Measurements from ENCODE around the gene CHCHD6.

Gene CHCHD6

DNA sequence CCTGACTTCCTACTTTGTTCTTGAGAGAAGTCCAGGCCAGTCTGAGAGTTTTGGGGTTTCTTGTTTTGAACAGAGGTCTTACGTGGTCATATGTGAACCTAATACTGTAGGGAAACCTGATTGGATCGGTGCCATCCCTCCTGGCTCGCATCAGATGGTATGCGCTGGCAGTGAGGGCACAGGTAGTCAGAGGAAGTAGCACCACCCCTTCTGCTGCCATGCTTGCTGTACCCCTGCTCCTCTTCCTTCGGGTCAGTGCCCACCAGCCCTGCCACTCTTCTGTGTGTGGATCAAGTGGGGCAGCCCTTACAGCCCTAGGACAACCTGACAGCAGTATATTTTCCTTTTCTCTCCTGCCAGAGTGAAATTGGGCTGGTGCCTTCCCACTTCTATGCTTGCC, 39.7 kb downstream of the CHCHD6 start:
- TF ChIP-seq, protein P1, sequence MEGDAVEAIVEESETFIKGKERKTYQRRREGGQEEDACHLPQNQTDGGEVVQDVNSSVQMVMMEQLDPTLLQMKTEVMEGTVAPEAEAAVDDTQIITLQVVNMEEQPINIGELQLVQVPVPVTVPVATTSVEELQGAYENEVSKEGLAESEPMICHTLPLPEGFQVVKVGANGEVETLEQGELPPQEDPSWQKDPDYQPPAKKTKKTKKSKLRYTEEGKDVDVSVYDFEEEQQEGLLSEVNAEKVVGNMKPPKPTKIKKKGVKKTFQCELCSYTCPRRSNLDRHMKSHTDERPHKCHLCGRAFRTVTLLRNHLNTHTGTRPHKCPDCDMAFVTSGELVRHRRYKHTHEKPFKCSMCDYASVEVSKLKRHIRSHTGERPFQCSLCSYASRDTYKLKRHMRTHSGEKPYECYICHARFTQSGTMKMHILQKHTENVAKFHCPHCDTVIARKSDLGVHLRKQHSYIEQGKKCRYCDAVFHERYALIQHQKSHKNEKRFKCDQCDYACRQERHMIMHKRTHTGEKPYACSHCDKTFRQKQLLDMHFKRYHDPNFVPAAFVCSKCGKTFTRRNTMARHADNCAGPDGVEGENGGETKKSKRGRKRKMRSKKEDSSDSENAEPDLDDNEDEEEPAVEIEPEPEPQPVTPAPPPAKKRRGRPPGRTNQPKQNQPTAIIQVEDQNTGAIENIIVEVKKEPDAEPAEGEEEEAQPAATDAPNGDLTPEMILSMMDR (IDR thresholded peaks at IDR 0.05; ENCODE audit: borderline replicate concordance, insufficient read depth, low read depth, low read length), result no peak
- H3K4me3 ChIP-seq (ENCODE audit: low read depth, low read length), result no peak overlapping the region

DNA sequence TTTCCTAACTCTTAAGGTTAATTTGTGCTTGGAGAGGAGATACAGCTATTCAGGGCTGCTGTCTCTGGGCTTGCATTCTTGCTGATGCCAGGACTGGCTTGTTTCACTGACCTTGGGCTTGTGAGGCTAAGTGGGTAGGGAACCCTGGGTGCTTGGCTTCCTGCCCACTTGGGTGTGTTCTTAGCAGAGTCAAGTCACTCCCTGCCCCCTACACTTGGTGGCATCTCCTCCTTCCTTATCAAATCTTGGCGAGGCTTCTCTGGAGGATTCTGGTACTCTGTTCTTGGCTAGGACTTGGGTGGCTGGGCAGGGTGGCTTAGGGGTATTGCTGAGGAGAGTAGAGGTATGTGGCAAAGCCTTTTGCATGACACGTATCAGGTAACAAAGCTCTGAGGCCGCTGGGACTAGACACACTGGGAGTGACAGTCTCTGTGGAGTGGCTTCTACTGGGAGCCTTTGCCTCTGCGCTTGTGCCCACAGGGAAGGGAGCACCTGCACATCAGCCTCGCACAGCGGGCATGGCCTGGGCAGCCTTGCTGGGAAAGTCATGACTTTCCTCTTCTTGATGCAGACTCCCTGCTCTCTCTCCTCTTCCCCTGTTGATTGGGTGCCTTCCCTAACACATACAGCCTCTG, 41.8 kb downstream of the CHCHD6 start:
- no peak overlapping the region for H3K4me3 ChIP-seq (ENCODE audit: low read depth, low read length)
- TF ChIP-seq, protein P1 (IDR thresholded peaks at IDR 0.05; ENCODE audit: borderline replicate concordance, insufficient read depth, low read depth, low read length), result no peak

DNA sequence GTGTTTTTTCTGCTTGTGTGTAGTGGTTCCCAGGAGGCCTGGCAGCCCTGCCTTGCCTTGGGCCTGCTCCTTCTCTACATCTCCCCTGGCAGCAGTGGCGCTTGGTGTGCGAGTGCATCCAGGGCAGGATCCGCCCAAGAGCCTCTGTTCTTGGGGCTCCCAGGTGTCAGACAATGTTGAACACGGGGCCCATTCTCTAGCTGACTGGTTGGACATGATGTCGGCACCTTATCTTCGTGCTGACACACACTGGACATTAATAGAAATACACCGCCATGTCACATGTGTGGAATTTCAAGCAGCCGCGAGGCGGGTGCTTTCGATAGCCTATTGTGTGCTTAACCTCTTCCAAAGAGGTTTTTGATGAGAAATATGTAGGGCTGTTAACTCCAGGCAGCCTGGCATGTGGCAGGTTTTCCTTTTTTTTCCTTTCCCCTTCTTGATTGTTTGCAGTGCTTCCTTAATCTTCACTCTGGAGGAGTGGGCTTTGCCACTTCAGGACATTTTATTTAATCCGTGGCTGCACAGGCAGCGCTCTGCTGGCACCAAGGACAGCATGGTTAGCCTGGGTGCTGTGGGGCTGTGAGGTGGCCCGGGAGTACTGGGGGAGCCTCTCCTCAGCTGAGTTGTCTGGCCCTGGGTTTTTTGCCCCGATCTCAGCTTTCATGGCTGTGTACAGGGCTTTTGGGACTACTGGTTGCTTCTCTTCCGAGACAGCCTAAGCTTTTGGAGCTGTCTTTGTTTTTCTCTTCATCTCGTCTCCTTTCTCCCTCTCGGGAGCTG, 42.5 kb downstream of the CHCHD6 start:
- H3K4me3 ChIP-seq (ENCODE audit: low read depth, low read length), result no peak overlapping the region
- TF ChIP-seq, protein P1 (IDR thresholded peaks at IDR 0.05; ENCODE audit: borderline replicate concordance, insufficient read depth, low read depth, low read length), result no peak

DNA sequence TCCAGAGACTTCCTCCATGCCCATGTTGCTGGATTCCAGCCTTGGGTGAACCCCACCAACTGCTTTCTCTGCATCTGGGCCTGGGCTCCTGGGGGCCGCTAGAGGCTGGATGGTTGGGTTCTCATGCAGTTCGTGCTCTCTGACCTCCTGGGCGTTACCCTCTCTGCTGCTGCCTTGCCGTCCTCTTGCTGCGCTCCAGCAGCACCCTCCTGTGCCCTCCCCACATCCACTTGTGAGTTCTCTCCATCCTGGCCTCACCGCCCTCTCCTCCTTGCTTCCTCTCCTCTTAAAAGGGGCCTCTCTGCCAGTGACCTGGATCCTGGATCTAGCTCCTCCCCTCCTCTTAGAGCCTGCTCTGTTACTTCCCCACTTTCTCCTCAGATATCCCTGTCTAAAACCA, 43.7 kb downstream of the CHCHD6 start:
- H3K4me3 ChIP-seq (ENCODE audit: low read depth, low read length), result no peak overlapping the region
- TF ChIP-seq, protein P1 (IDR thresholded peaks at IDR 0.05; ENCODE audit: borderline replicate concordance, insufficient read depth, low read depth, low read length), result no peak

DNA sequence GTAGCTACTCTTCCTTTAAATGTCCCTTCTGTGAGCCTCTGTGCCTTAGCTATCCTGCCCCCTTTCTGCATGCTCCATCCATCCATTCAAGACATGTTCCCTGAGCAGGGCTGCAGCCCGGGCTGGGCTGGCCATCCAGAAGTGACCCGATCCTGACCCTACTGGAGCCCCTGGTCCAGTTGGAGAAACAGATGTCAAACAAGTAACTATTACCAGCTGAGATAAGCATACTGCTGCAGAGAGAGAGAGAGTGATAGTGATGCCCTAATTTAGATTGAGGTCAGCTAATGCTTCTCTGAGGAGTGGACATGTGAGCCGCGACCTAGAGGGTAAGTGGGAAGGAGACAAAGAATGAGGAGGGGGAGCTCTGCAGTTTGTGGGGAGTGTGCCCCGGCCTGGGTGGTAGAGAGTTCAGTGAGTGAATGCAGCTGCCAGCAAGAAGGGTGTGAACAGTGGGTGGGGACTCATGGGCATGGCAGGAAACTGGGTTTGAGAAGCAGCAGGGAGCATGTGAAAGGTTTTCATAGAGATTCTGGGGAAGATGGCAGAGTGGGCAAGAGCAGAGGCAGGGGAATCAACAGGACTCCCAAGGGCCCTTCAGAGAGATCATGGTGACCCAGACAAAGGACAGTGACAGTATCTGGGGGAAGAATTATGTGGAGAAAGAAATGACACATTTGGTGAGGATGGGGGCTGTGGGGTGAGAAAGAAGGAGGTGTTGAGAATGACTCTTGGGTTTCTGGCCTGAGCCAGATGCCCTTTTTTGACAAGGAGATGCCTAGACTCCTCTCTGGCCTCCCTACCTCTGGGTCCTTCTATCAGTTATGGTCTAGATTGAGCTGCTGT, 44.9 kb downstream of the CHCHD6 start:
- TF ChIP-seq, protein P1 (IDR thresholded peaks at IDR 0.05; ENCODE audit: borderline replicate concordance, insufficient read depth, low read depth, low read length), result no peak
- H3K4me3 ChIP-seq (ENCODE audit: low read depth, low read length), result no peak overlapping the region

DNA sequence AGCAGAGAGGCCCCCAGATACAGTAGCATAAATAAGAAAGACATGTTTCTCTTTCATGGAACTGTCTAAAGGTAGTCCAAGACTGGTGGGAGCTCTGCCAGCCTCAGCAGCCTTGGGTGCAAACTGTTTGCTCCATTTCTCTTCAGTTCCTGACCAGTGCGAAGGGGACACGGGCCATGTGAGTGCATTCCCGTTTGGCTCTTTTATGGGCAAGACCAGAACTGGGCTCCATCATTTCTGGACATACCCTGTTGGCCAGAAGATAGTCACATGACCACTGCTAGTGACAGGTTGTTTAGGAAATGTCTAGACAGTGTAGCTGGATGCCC, 45.5 kb downstream of the CHCHD6 start:
- TF ChIP-seq, protein P1 (IDR thresholded peaks at IDR 0.05; ENCODE audit: borderline replicate concordance, insufficient read depth, low read depth, low read length), result no peak
- no peak overlapping the region for H3K4me3 ChIP-seq (ENCODE audit: low read depth, low read length)
